ENCODE measurements around the gene SIRT3.
"Not testable (repeated sequence)": the region's sequence is repeated elsewhere in the genome, so short reads cannot be mapped to it uniquely, and the experiment has no call there.

SIRT3 gene

DNA sequence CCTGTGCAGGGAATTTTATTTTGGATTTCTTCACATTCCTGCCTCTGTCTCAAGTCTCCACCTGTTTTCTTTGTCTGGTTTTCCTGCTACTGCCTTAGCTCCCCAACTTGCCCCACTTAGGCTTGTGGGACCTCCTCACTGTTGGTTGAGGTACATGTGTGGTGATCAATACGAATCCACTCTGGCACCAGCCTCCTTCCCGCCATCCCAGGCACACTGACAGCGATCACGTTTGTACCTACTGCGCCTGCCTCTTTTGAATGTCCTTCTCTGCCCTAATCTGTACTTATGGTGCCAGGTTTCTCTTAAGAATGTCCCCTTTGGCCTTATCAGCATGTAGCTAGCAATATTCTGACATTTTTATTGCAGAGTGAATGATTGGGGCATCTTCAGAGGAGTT lies 45.6 kb downstream of the SIRT3 start:
- not testable (repeated sequence) for H3K9ac ChIP-seq (ENCODE audit: low read depth, low read length)

GRCh38 chr11:189843-190311 lies 46.3 kb downstream of the SIRT3 start:
- H3K9ac ChIP-seq (ENCODE audit: low read depth, low read length); H3K9me3 ChIP-seq (ENCODE audit: control insufficient read depth, insufficient read depth, low read length); H3K36me3 ChIP-seq (ENCODE audit: insufficient read depth, low read length); H3K4me1 ChIP-seq (ENCODE audit: insufficient read depth, low read length): not testable (repeated sequence)

More for the DNA sequence above, 45.6 kb downstream of the SIRT3 start:
- H3K4me1 ChIP-seq (ENCODE audit: insufficient read depth, low read length); H3K9me3 ChIP-seq (ENCODE audit: control insufficient read depth, insufficient read depth, low read length); H3K36me3 ChIP-seq (ENCODE audit: insufficient read depth, low read length): not testable (repeated sequence)

DNA sequence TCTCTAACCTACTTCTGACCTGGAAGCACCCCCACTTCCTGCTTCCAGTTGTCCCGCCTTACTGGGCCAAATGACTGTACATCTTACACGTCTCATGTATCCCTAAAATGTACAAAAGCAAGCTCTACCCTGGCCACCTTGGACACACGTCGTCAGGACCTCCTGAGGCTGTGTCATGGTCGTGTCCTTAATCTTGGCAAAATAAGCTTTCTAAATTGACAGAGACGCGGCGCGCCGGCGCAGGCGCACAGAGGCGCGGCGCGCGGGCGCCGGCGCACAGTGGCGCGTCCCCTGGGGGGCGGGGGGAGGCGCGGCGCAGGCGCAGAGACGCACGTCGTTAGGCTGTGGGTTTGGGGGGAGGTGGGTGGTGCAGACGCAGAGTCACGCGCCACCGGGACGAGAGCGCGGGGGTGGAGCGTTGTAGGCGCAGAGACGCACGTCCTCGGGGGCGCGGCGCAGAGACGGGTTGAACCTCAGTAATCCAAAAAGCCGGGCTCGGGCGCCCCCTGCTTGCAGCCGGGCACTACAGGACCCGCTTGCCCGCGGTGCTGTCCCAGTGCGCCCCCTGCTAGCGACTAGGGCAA lies 46.9 kb downstream of the SIRT3 start:
- H3K9ac ChIP-seq (ENCODE audit: low read depth, low read length); H3K4me1 ChIP-seq (ENCODE audit: insufficient read depth, low read length); H3K36me3 ChIP-seq (ENCODE audit: insufficient read depth, low read length); H3K9me3 ChIP-seq (ENCODE audit: control insufficient read depth, insufficient read depth, low read length): not testable (repeated sequence)

GRCh38 chr11:180242-180641 lies 55.9 kb downstream of the SIRT3 start:
- not testable (repeated sequence) for H3K36me3 ChIP-seq (ENCODE audit: insufficient read depth, low read length); H3K9me3 ChIP-seq (ENCODE audit: control insufficient read depth, insufficient read depth, low read length); H3K4me1 ChIP-seq (ENCODE audit: insufficient read depth, low read length); H3K9ac ChIP-seq (ENCODE audit: low read depth, low read length)

Data from ES-I3 (cell line).